Gastrocnemius medialis (tissue), 4 donors: ENCODE results near the gene USP53. TPM values are rescaled to one million over a fixed set of nuclear protein-coding genes. Genes with fewer than 3 reads are reported as not detected.

Experiments
- ATAC-seq, 2 donors: fragments of 150-250 bp; one replicate each; pipeline ENCODE4 v1.9.1; 2016
- DNase-seq, 2 donors: peaks; one replicate each; pipeline ENCODE4 v3.0.0-alpha.2; 2019
- H3K27ac ChIP-seq, 4 donors: fragments of 200-600 bp; sonication (generic); 1 replicate in 1 of 4; 2 replicates in 3 of 4; pipeline ENCODE4 v1.5.1; 2016 to 2018; ENCODE audit warnings: mild to moderate bottlenecking in 2 of 4, moderate library complexity in 1 of 4
- H3K27me3 ChIP-seq, 3 donors: fragments of 200-600 bp; sonication (generic) in 2 of 3; 1 replicate in 1 of 3; 2 replicates in 2 of 3; pipeline versions ENCODE4 v1.5.1 to v1.6.0; 2016 to 2019; ENCODE audit warnings: mild to moderate bottlenecking in 1 of 3, moderate library complexity in 1 of 3
- H3K36me3 ChIP-seq, 2 donors: fragments of 200-600 bp; sonication (generic) in 1 of 2; one replicate each; pipeline ENCODE4 v1.5.1; 2017 to 2018
- H3K4me1 ChIP-seq, 2 donors: fragments of 200-600 bp; sonication (generic) in 1 of 2; one replicate each; pipeline ENCODE4 v1.5.1; 2016 to 2017; ENCODE audit warnings: mild to moderate bottlenecking in 2 of 2
- H3K4me3 ChIP-seq, 4 donors: fragments of 200-600 bp; sonication (generic) in 3 of 4; 1 replicate in 1 of 4; 2 replicates in 3 of 4; pipeline ENCODE4 v1.5.1; 2016 to 2019; ENCODE audit warnings: mild to moderate bottlenecking in 2 of 4
- H3K9me3 ChIP-seq, 3 donors: fragments of 200-600 bp; sonication (generic) in 2 of 3; 1 replicate in 1 of 3; 2 replicates in 2 of 3; pipeline ENCODE4 v1.5.1; 2016 to 2019
- CTCF ChIP-seq, 5 experiments: fragments of 450-650 bp in 3 of 5; fragments of 200-600 bp in 2 of 5; sonication (generic) in 2 of 5; IDR thresholded peaks in 4 of 5; conservative IDR thresholded peaks in 1 of 5; 1 replicate in 4 of 5; 2 replicates in 1 of 5; pipeline ENCODE4 v1.5.1; 2016 to 2019; ENCODE audit warnings: antibody characterized with exemption in 5 of 5, mild to moderate bottlenecking in 3 of 5, moderate library complexity in 3 of 5
- POLR2A ChIP-seq, 2 donors: fragments of 450-650 bp; IDR thresholded peaks; one replicate each; pipeline ENCODE4 v1.6.1; 2017; ENCODE audit warnings: antibody characterized with exemption in 2 of 2, mild to moderate bottlenecking in 2 of 2, moderate library complexity in 2 of 2
- in situ Hi-C, 4 donors: fragments of 200-750 bp; cut with MboI; loops; one replicate each; pipeline versions ENCODE4 v1.15.0 to v1.8.0; 2017; ENCODE audit warnings: low sequenced_read_pairs in 4 of 4
- intact Hi-C: fragments of 100-400 bp; cut with DNase I; formaldehyde crosslinking; loops from one replicate; pipeline ENCODE4 v1.15.1; 2023; ENCODE audit warnings: low total_unique reads
- total RNA-seq, 4 donors: library from RNA; depleted of rRNA; stranded (reverse); fragments of >200 nt; gene quantifications; one replicate each; pipeline versions ENCODE4 v1.1.0 to v1.2.3, GENCODE V29; 2016

USP53 gene
- total RNA-seq, 4 donors from 2014 or later: 56.9 to 190 (median 98.5) TPM

GRCh38 chr4:119179011-119179410 is 33.5 kb upstream of the USP53 start:
- Histone ChIP-seq H3K27ac (no peak overlapping the region), H3K4me1 (no peaks in the 10 kb centered on the region), H3K27me3 (no peaks in the 10 kb centered on the region), H3K36me3 (no peaks in the 10 kb centered on the region), H3K9me3 (no peaks in the 10 kb centered on the region), H3K4me3 (no peak overlapping the region)
- in situ Hi-C loops: no loop called here
- intact Hi-C loops: no loop called here
- TF ChIP-seq CTCF (IDR thresholded peaks at IDR 0.05 in 4 of 5, conservative IDR thresholded peaks at IDR 0.05 in 1 of 5) (no peak), POLR2A (IDR thresholded peaks at IDR 0.05) (no peak)
- ATAC-seq (no peak), DNase-seq (no peak)

- H3K4me3 ChIP-seq: no peak overlapping the region
- H3K27ac ChIP-seq: no peak overlapping the region
- H3K27me3 ChIP-seq: no peaks in the 10 kb centered on the region
- intact Hi-C loops (no loop called here), in situ Hi-C loops (no loop called here)
- no peaks in the 10 kb centered on the region for H3K36me3 ChIP-seq
- H3K9me3 ChIP-seq: no peaks in the 10 kb centered on the region
- ATAC-seq: no peak
- no peak for DNase-seq
- TF ChIP-seq POLR2A (IDR thresholded peaks at IDR 0.05): no peak
- no peak for TF ChIP-seq CTCF (IDR thresholded peaks at IDR 0.05 in 4 of 5, conservative IDR thresholded peaks at IDR 0.05 in 1 of 5)
- H3K4me1 ChIP-seq: peaks cover 0 to 8% of the 10 kb centered on the region in 2 donors
These were observed 28.4 kb upstream of the USP53 start for GRCh38 chr4:119184128-119184527.

GRCh38 chr4:119189638-119190037 is 22.9 kb upstream of the USP53 start:
- in situ Hi-C loops: no loop called here
- H3K27ac ChIP-seq: peak overlapping the region; percentile 31 to 77 (median 62)
- DNase-seq (peak in 1 of 2 donors; percentile 29), ATAC-seq (peak; percentile 95 to 98)
- intact Hi-C loops: no loop called here
- H3K9me3 ChIP-seq: no peaks in the 10 kb centered on the region
- no peak for TF ChIP-seq CTCF (IDR thresholded peaks at IDR 0.05 in 4 of 5, conservative IDR thresholded peaks at IDR 0.05 in 1 of 5)
- no peak for TF ChIP-seq POLR2A (IDR thresholded peaks at IDR 0.05)
- H3K36me3 ChIP-seq: no peaks in the 10 kb centered on the region
- H3K4me1 ChIP-seq: peaks cover 10 to 23% of the 10 kb centered on the region in 2 donors
- H3K27me3 ChIP-seq: no peaks in the 10 kb centered on the region
- peak overlapping the region in 1 of 4 donors; percentile 15 for H3K4me3 ChIP-seq

- no peak for TF ChIP-seq CTCF (IDR thresholded peaks at IDR 0.05 in 4 of 5, conservative IDR thresholded peaks at IDR 0.05 in 1 of 5)
- TF ChIP-seq POLR2A (IDR thresholded peaks at IDR 0.05): no peak
- Histone ChIP-seq H3K27me3 (no peaks in the 10 kb centered on the region), H3K27ac (peak overlapping the region in 3 of 4 donors; percentile 14 to 77 (median 64)), H3K9me3 (no peaks in the 10 kb centered on the region), H3K36me3 (no peaks in the 10 kb centered on the region), H3K4me3 (no peak overlapping the region), H3K4me1 (peaks cover 10 to 23% of the 10 kb centered on the region in 2 donors)
- in situ Hi-C loops: no loop called here
- intact Hi-C loops: no loop called here
- no peak for DNase-seq
- ATAC-seq: peak in 1 of 2 donors; percentile 50
These were observed 22.2 kb upstream of the USP53 start for GRCh38 chr4:119190354-119190753.

- DNase-seq (no peak), ATAC-seq (no peak)
- in situ Hi-C loops (no loop called here), intact Hi-C loops (no loop called here)
- no peaks in the 10 kb centered on the region for H3K9me3 ChIP-seq
- TF ChIP-seq POLR2A (IDR thresholded peaks at IDR 0.05) (no peak), CTCF (IDR thresholded peaks at IDR 0.05 in 4 of 5, conservative IDR thresholded peaks at IDR 0.05 in 1 of 5) (no peak)
- no peak overlapping the region for H3K27ac ChIP-seq
- no peaks in the 10 kb centered on the region for H3K27me3 ChIP-seq
- H3K4me1 ChIP-seq: peaks cover 10 to 23% of the 10 kb centered on the region in 2 donors
- H3K36me3 ChIP-seq: no peaks in the 10 kb centered on the region
- no peak overlapping the region for H3K4me3 ChIP-seq
These were observed 21.0 kb upstream of the USP53 start for GRCh38 chr4:119191505-119191904.
